ENCODE data around the gene VTI1A. TPM values are rescaled to one million over a fixed set of nuclear protein-coding genes. Genes with fewer than 3 reads are reported as not detected.

VTI1A gene
- total and polyA plus RNA-seq, 2 of the 4 experiments (the other 2 are of a cell fraction) = 9.7 to 24.9 TPM

GRCh38 chr10:112446055-112446854 lies 760 bp upstream of the VTI1A start:
- dilution Hi-C loops (cut with HindIII; ENCODE audit: low sequenced_read_pairs, unreplicated experiment) = no loop called here
- peak overlapping the region; percentile 95 for H2AK9ac ChIP-seq (replicated peaks; ENCODE audit: low read depth, low read length, poor library complexity)

More at GRCh38 chr10:112446055-112446854, 760 bp upstream of the VTI1A start:
- no peaks in the 10 kb centered on the region for H3K9me1 ChIP-seq (ENCODE audit: insufficient read depth, low read length)
- no TSS peak for BruUV-seq (replicated peaks)
- no peaks in the 10 kb centered on the region for H3K4me1 ChIP-seq (ENCODE audit: control insufficient read depth, insufficient read depth, low read length)
- H2BK15ac ChIP-seq (ENCODE audit: low read depth, low read length) = no peak overlapping the region
- H2BK20ac ChIP-seq (ENCODE audit: low read depth, low read length) = no peak overlapping the region
- H4K5ac ChIP-seq (ENCODE audit: low read depth, low read length) = peak overlapping the region; percentile 69
- H4K20me1 ChIP-seq (ENCODE audit: insufficient read depth, low read length) = no peaks in the 10 kb centered on the region
- H3K27me3 ChIP-seq (ENCODE audit: control insufficient read depth, insufficient read depth, low read length) = no peaks in the 10 kb centered on the region
- peak overlapping the region; percentile 44; the same call in 1 of the 2 replicates for H3K18ac ChIP-seq (ENCODE audit: low read depth, low read length)
- H4K8ac ChIP-seq (ENCODE audit: low read depth in 2 of 2, low read length in 2 of 2) = peak overlapping the region; percentile 82 to 98
- peak overlapping the region; percentile 97 for H3K9ac ChIP-seq (ENCODE audit: low read depth, low read length)
- peak overlapping the region; percentile 73 for H3K23ac ChIP-seq (ENCODE audit: low read depth, low read length)
- peak overlapping the region; percentile 85 for H3K14ac ChIP-seq (replicated peaks; ENCODE audit: low read depth, low read length)
- H3K36me3 ChIP-seq (ENCODE audit: control insufficient read depth, insufficient read depth, low read length) = peaks cover 2% of the 10 kb centered on the region
- no peak overlapping the region for H2BK120ac ChIP-seq (ENCODE audit: low read depth, low read length)
- peak; percentile 58 for ATAC-seq (ENCODE audit: low read depth)
- H2AK5ac ChIP-seq (ENCODE audit: low read depth, low read length) = peak overlapping the region; percentile 69
- peak overlapping the region; percentile 86 for H3K56ac ChIP-seq (ENCODE audit: extremely low read depth, insufficient read depth, low read length)
- TF ChIP-seq RCOR1 (IDR thresholded peaks at IDR 0.05; ENCODE audit: insufficient replicate concordance, low read length) (no peak), BHLHE40 (IDR thresholded peaks at IDR 0.05; ENCODE audit: low read depth, low read length) (no peak), ELK1 (IDR thresholded peaks at IDR 0.05; ENCODE audit: borderline replicate concordance, low read depth, low read length) (no peak), POLR2A (IDR thresholded peaks at IDR 0.05; ENCODE audit: low read depth, low read length) (no peak), USF2 (IDR thresholded peaks at IDR 0.05; ENCODE audit: low read depth, low read length) (no peak), RAD21 (IDR thresholded peaks at IDR 0.05; ENCODE audit: low read length) (no peak)
- peak overlapping the region; percentile 99 for H2AFZ ChIP-seq (replicated peaks; ENCODE audit: low read length, poor library complexity)
- peak overlapping the region; percentile 81 for H3K4ac ChIP-seq (ENCODE audit: low read depth, low read length)
- peak overlapping the region; percentile 92 for H3K27ac ChIP-seq (ENCODE audit: insufficient read depth, low read length)
- peak overlapping the region; percentile 64 for H4K91ac ChIP-seq (ENCODE audit: insufficient read depth, low read depth, low read length)
- 0% methylated on average over 10 of the region's 20 CpGs; no CpG with 5 or more reads in 1 of the 2 experiments for WGBS, 2 experiments (ENCODE audit: extremely low coverage in 2 of 2, insufficient read length in 1 of 2)
- in situ Hi-C loops (cut with MboI; ENCODE audit: low sequenced_read_pairs) = loop anchor here (10.0 kb wide), 1 partner anchor 261 kb away; the partner anchor contains the start of gene GPAM
- peak overlapping the region; percentile 95 for H3K4me3 ChIP-seq (ENCODE audit: insufficient read depth, low read depth, low read length)
- POLR2A ChIA-PET (ENCODE audit: unreplicated experiment) = interaction anchor here (0.6 kb wide), 1 partner anchor 21 kb away, joined by 10 read pairs; no protein-coding TSS in a partner anchor
- H3K9me3 ChIP-seq (ENCODE audit: control insufficient read depth, insufficient read depth, low read length) = no peaks in the 10 kb centered on the region
- DNase-seq = peak; percentile 23
- intact Hi-C loops (cut with micrococcal nuclease) = loop anchor here (1.0 kb wide), 1 partner anchor 939 kb away; no protein-coding TSS in a partner anchor
- CTCF ChIA-PET = interaction anchor here (0.7 kb wide), 1 partner anchor 1503 kb away, joined by 3 read pairs; no protein-coding TSS in a partner anchor
- peak overlapping the region; percentile 92 for H3K4me2 ChIP-seq (ENCODE audit: low read depth, low read length)
- peaks cover 19 to 21% of the 10 kb centered on the region in 2 experiments for H3K79me1 ChIP-seq (ENCODE audit: low read depth in 1 of 2, low read length in 2 of 2)
- H2BK5ac ChIP-seq (ENCODE audit: low read depth, low read length, poor library complexity, severe bottlenecking) = peak overlapping the region; percentile 57

Measured in IMR-90 (cell line).